OCI-LY1 (cell line): ENCODE data around the gene NEU3.

Experiments
- EZH2 ChIP-seq: fragments of 200-600 bp; sonication (generic), shearing (Covaris generic); IDR thresholded peaks from 2 replicates; pipeline ENCODE4 v1.8.0; 2017; ENCODE audit warnings: borderline replicate concordance, mixed run types, mild to moderate bottlenecking, antibody characterized with exemption, low read length, moderate library complexity, mixed read lengths
- TF ChIP-seq, protein P1 (sequence below): fragments of 200-600 bp; sonication (generic), shearing (Covaris generic); IDR thresholded peaks from 2 replicates; pipeline ENCODE4 v1.5.1; 2017; ENCODE audit warnings: mild to moderate bottlenecking, antibody characterized with exemption, low read length, moderate library complexity, mixed read lengths

- TF ChIP-seq EZH2 = no peak
- TF ChIP-seq, protein P1, sequence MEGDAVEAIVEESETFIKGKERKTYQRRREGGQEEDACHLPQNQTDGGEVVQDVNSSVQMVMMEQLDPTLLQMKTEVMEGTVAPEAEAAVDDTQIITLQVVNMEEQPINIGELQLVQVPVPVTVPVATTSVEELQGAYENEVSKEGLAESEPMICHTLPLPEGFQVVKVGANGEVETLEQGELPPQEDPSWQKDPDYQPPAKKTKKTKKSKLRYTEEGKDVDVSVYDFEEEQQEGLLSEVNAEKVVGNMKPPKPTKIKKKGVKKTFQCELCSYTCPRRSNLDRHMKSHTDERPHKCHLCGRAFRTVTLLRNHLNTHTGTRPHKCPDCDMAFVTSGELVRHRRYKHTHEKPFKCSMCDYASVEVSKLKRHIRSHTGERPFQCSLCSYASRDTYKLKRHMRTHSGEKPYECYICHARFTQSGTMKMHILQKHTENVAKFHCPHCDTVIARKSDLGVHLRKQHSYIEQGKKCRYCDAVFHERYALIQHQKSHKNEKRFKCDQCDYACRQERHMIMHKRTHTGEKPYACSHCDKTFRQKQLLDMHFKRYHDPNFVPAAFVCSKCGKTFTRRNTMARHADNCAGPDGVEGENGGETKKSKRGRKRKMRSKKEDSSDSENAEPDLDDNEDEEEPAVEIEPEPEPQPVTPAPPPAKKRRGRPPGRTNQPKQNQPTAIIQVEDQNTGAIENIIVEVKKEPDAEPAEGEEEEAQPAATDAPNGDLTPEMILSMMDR = no peak
Measured at GRCh38 chr11:75031224-75031753, 42.6 kb downstream of the NEU3 start.
